ENCODE measurements around the gene GPRIN1.
A peak's percentile ranks its signal among the peaks of the same experiment; 100 is the strongest.

Gene GPRIN1

GRCh38 chr5:176609724-176610434, at the start of gene GPRIN1:
Gene GPRIN1 (minus strand): TSS chr5:176610156. CDS start chr5:176599834, 10,322 bp downstream.
- DNase-seq (ENCODE audit: low spot score), result peak; percentile 37

- no peak for DNase-seq (ENCODE audit: low spot score)
Observed at GRCh38 chr5:176659512-176659839, 49.5 kb upstream of the GPRIN1 start.

- DNase-seq (ENCODE audit: low spot score), result no peak
Observed at GRCh38 chr5:176658817-176659511, 49.0 kb upstream of the GPRIN1 start.

GRCh38 chr5:176658007-176658599, 48.1 kb upstream of the GPRIN1 start:
- DNase-seq (ENCODE audit: low spot score), result peak; percentile 65

- no peak for DNase-seq (ENCODE audit: low spot score)
Observed at GRCh38 chr5:176656467-176656990, 46.6 kb upstream of the GPRIN1 start.

- DNase-seq (ENCODE audit: low spot score), result no peak
Observed at GRCh38 chr5:176654856-176655255, 44.9 kb upstream of the GPRIN1 start.

GRCh38 chr5:176653401-176654385, 43.7 kb upstream of the GPRIN1 start:
- no peak for DNase-seq (ENCODE audit: low spot score)

GRCh38 chr5:176652136-176652535, 42.2 kb upstream of the GPRIN1 start:
- DNase-seq (ENCODE audit: low spot score), result no peak

GRCh38 chr5:176651472-176651980, 41.6 kb upstream of the GPRIN1 start:
- DNase-seq (ENCODE audit: low spot score), result no peak

GRCh38 chr5:176650354-176650884, 40.5 kb upstream of the GPRIN1 start:
- DNase-seq (ENCODE audit: low spot score), result no peak

- DNase-seq (ENCODE audit: low spot score), result no peak
Observed at GRCh38 chr5:176648474-176649194, 38.7 kb upstream of the GPRIN1 start.

- no peak for DNase-seq (ENCODE audit: low spot score)
Observed at GRCh38 chr5:176647843-176648473, 38.0 kb upstream of the GPRIN1 start.

GRCh38 chr5:176647030-176647842, 37.3 kb upstream of the GPRIN1 start, which contains the start of gene TSPAN17:
Gene TSPAN17 (plus strand): TSS chr5:176647484. CDS start chr5:176647616, 132 bp downstream.
- peak; percentile 100 for DNase-seq (ENCODE audit: low spot score)

- DNase-seq (ENCODE audit: low spot score), result no peak
Observed at GRCh38 chr5:176646707-176647029, 36.7 kb upstream of the GPRIN1 start.

GRCh38 chr5:176646049-176646706, 36.2 kb upstream of the GPRIN1 start:
- DNase-seq (ENCODE audit: low spot score), result no peak

- no peak for DNase-seq (ENCODE audit: low spot score)
Observed at GRCh38 chr5:176644878-176645670, 35.1 kb upstream of the GPRIN1 start.

- no peak for DNase-seq (ENCODE audit: low spot score)
Observed at GRCh38 chr5:176644294-176644693, 34.3 kb upstream of the GPRIN1 start.

All from globus pallidus (tissue), 1 donor.